ES-I3 (cell line): ENCODE results near the gene CLASP1.
"Not testable (repeated sequence)": the region's sequence is repeated elsewhere in the genome, so short reads cannot be mapped to it uniquely, and the experiment has no call there.

ENCODE experiments used
- H3K36me3 ChIP-seq: 2 replicates; pipeline ENCODE4 v1.6.1; 2013; ENCODE audit warnings: mild to moderate bottlenecking, low read length, control low read depth, moderate library complexity; ENCODE audit not compliant: insufficient read depth
- H3K4me1 ChIP-seq: 2 replicates; pipeline ENCODE4 v1.6.1; 2013; ENCODE audit warnings: mild to moderate bottlenecking, control low read depth, low read length; ENCODE audit not compliant: insufficient read depth
- H3K9ac ChIP-seq: 2 replicates; pipeline ENCODE4 v1.6.1; 2013; ENCODE audit warnings: low read depth, mild to moderate bottlenecking, low read length, moderate library complexity
- H3K9me3 ChIP-seq: 2 replicates; pipeline ENCODE4 v1.6.1; 2013; ENCODE audit warnings: mild to moderate bottlenecking, low read length, moderate library complexity; ENCODE audit not compliant: control insufficient read depth, insufficient read depth

The CLASP1 gene

GRCh38 chr2:121490584-121491133 is 158.6 kb downstream of the CLASP1 start:
- Histone ChIP-seq H3K4me1 (peaks cover 26% of the 10 kb centered on the region), H3K36me3 (no peaks in the 10 kb centered on the region; the same call in 1 of the 2 replicates), H3K9me3 (no peaks in the 10 kb centered on the region), H3K9ac (no peak overlapping the region)

- H3K4me1 ChIP-seq, result peaks cover 26% of the 10 kb centered on the region
- H3K36me3 ChIP-seq, result no peaks in the 10 kb centered on the region; the same call in 1 of the 2 replicates
- no peak overlapping the region for H3K9ac ChIP-seq
- no peaks in the 10 kb centered on the region for H3K9me3 ChIP-seq
Measured at GRCh38 chr2:121489911-121490583, 159.2 kb downstream of the CLASP1 start.

- Histone ChIP-seq H3K4me1 (peaks cover 26% of the 10 kb centered on the region), H3K9me3 (no peaks in the 10 kb centered on the region), H3K36me3 (no peaks in the 10 kb centered on the region; the same call in 1 of the 2 replicates), H3K9ac (no peak overlapping the region; the same call in 1 of the 2 replicates)
Measured at GRCh38 chr2:121489284-121489683, 160.0 kb downstream of the CLASP1 start.

- H3K9me3 ChIP-seq, result no peaks in the 10 kb centered on the region
- H3K4me1 ChIP-seq, result peaks cover 26% of the 10 kb centered on the region
Measured at GRCh38 chr2:121486191-121486790, 163.0 kb downstream of the CLASP1 start.

GRCh38 chr2:121485039-121485438 is 164.2 kb downstream of the CLASP1 start:
- peaks cover 19% of the 10 kb centered on the region for H3K4me1 ChIP-seq
- no peaks in the 10 kb centered on the region for H3K36me3 ChIP-seq
- H3K9me3 ChIP-seq, result no peaks in the 10 kb centered on the region
- H3K9ac ChIP-seq, result no peak overlapping the region

More at GRCh38 chr2:121486191-121486790, 163.0 kb downstream of the CLASP1 start:
- Histone ChIP-seq H3K9ac (no peak overlapping the region), H3K36me3 (no peaks in the 10 kb centered on the region)

GRCh38 chr2:121483846-121484245 is 165.4 kb downstream of the CLASP1 start:
- no peaks in the 10 kb centered on the region for H3K36me3 ChIP-seq

GRCh38 chr2:121483021-121483420 is 166.2 kb downstream of the CLASP1 start:
- no peaks in the 10 kb centered on the region for H3K36me3 ChIP-seq
- peaks cover 9% of the 10 kb centered on the region for H3K4me1 ChIP-seq
- H3K9me3 ChIP-seq, result no peaks in the 10 kb centered on the region
- no peak overlapping the region for H3K9ac ChIP-seq

More at GRCh38 chr2:121483846-121484245, 165.4 kb downstream of the CLASP1 start:
- H3K9ac ChIP-seq, result no peak overlapping the region
- H3K9me3 ChIP-seq, result no peaks in the 10 kb centered on the region
- peaks cover 12% of the 10 kb centered on the region for H3K4me1 ChIP-seq

- H3K9me3 ChIP-seq, result no peaks in the 10 kb centered on the region
- H3K36me3 ChIP-seq, result no peaks in the 10 kb centered on the region
- no peak overlapping the region for H3K9ac ChIP-seq
- H3K4me1 ChIP-seq, result peaks cover 5% of the 10 kb centered on the region
Measured at GRCh38 chr2:121480826-121481225, 168.4 kb downstream of the CLASP1 start.

- no peaks in the 10 kb centered on the region for H3K9me3 ChIP-seq
- peaks cover 4% of the 10 kb centered on the region; the same call in 1 of the 2 replicates for H3K4me1 ChIP-seq
- H3K36me3 ChIP-seq, result no peaks in the 10 kb centered on the region
- H3K9ac ChIP-seq, result no peak overlapping the region
Measured at GRCh38 chr2:121479882-121480522, 169.3 kb downstream of the CLASP1 start.

- Histone ChIP-seq H3K36me3 (no peaks in the 10 kb centered on the region), H3K9ac (no peak overlapping the region), H3K9me3 (no peaks in the 10 kb centered on the region), H3K4me1 (peaks cover 4% of the 10 kb centered on the region; the same call in 1 of the 2 replicates)
Measured at GRCh38 chr2:121478996-121479745, 170.1 kb downstream of the CLASP1 start.

GRCh38 chr2:121478358-121478995 is 170.8 kb downstream of the CLASP1 start:
- not testable (repeated sequence) for H3K9ac ChIP-seq, H3K36me3 ChIP-seq, H3K4me1 ChIP-seq, H3K9me3 ChIP-seq

- peaks cover 16% of the 10 kb centered on the region for H3K4me1 ChIP-seq
- no peak overlapping the region for H3K9ac ChIP-seq
- H3K36me3 ChIP-seq, result no peaks in the 10 kb centered on the region
- no peaks in the 10 kb centered on the region for H3K9me3 ChIP-seq
Measured at GRCh38 chr2:121476684-121477083, 172.6 kb downstream of the CLASP1 start.

- H3K36me3 ChIP-seq, result no peaks in the 10 kb centered on the region
- H3K9ac ChIP-seq, result no peak overlapping the region
- peaks cover 23% of the 10 kb centered on the region for H3K4me1 ChIP-seq
- H3K9me3 ChIP-seq, result no peaks in the 10 kb centered on the region
Measured at GRCh38 chr2:121475811-121476571, 173.3 kb downstream of the CLASP1 start.
